HG02870 (cell line): ENCODE data around the gene DDX17.

Source experiments
- ATAC-seq: cut with Tn5 transposase; IDR thresholded peaks from one replicate; pipeline ENCODE4 v1.9.1; 2021; ENCODE audit warnings: mild to moderate bottlenecking, moderate library complexity; ENCODE audit not compliant: unreplicated experiment

Gene DDX17

GRCh38 chr22:38467904-38468442, 38.1 kb downstream of the DDX17 start, which contains the start of gene KDELR3:
Gene KDELR3, plus strand, starts transcription at chr22:38468096. Its CDS starts 138 bp downstream, at chr22:38468234.
- no peak for ATAC-seq

GRCh38 chr22:38467438-38467903, 38.6 kb downstream of the DDX17 start:
- ATAC-seq = no peak

- ATAC-seq = no peak
These were observed 40.2 kb downstream of the DDX17 start for GRCh38 chr22:38465673-38466490.

- no peak for ATAC-seq
These were observed 41.0 kb downstream of the DDX17 start for GRCh38 chr22:38464992-38465672.

GRCh38 chr22:38462960-38463784, 42.9 kb downstream of the DDX17 start:
- no peak for ATAC-seq

- ATAC-seq = no peak
These were observed 44.6 kb downstream of the DDX17 start for GRCh38 chr22:38461414-38462081.

- no peak for ATAC-seq
These were observed 45.1 kb downstream of the DDX17 start for GRCh38 chr22:38461057-38461413.

- no peak for ATAC-seq
These were observed 45.7 kb downstream of the DDX17 start for GRCh38 chr22:38460426-38460840.

GRCh38 chr22:38456841-38457699, 49.0 kb downstream of the DDX17 start:
- no peak for ATAC-seq

GRCh38 chr22:38456272-38456835, 49.8 kb downstream of the DDX17 start:
- ATAC-seq = no peak

GRCh38 chr22:38455530-38456271, 50.4 kb downstream of the DDX17 start:
- no peak for ATAC-seq

- ATAC-seq = no peak
These were observed 51.0 kb downstream of the DDX17 start, which contains the start of gene KCNJ4 for GRCh38 chr22:38455076-38455529. Gene KCNJ4, minus strand, starts transcription at chr22:38455199. Its CDS starts 27,067 bp downstream, at chr22:38428132.

- ATAC-seq = no peak
These were observed 51.6 kb downstream of the DDX17 start for GRCh38 chr22:38454353-38455075.

- no peak for ATAC-seq
These were observed 52.1 kb downstream of the DDX17 start for GRCh38 chr22:38453996-38454352.

- no peak for ATAC-seq
These were observed 52.9 kb downstream of the DDX17 start for GRCh38 chr22:38453066-38453672.

- no peak for ATAC-seq
These were observed 53.6 kb downstream of the DDX17 start for GRCh38 chr22:38452373-38453065.

GRCh38 chr22:38451864-38452263, 54.2 kb downstream of the DDX17 start:
- ATAC-seq = no peak
